C4-2B (cell line): Measurements from ENCODE around the gene VSTM2A.

Experiments
- CTCF ChIP-seq: fragments of 450-650 bp; conservative IDR thresholded peaks from 2 replicates; pipeline ENCODE4 v1.5.1; 2017; ENCODE audit warnings: mild to moderate bottlenecking
- ZFX ChIP-seq: fragments of 450-650 bp; IDR thresholded peaks from 2 replicates; pipeline ENCODE4 v1.6.1; 2017

GRCh38 chr7:54556121-54556520 is 13.9 kb downstream of the VSTM2A start:
- TF ChIP-seq CTCF = no peak
- TF ChIP-seq ZFX = no peak
